Measurements from ENCODE around the gene CFAP54.

The CFAP54 gene

GRCh38 chr12:96590970-96591369, 101.6 kb downstream of the CFAP54 start:
- no peak for TF ChIP-seq POLR2AphosphoS5 (IDR thresholded peaks at IDR 0.05; ENCODE audit: low read depth, low read length)
- TF ChIP-seq REST (IDR thresholded peaks at IDR 0.05; ENCODE audit: insufficient read depth in 1 of 2, low read depth in 2 of 2, low read length in 2 of 2): no peak
- no peak for TF ChIP-seq SIN3A (IDR thresholded peaks at IDR 0.05; ENCODE audit: borderline replicate concordance, insufficient read depth, low read length)
- no peak for TF ChIP-seq TAF1 (IDR thresholded peaks at IDR 0.05; ENCODE audit: borderline replicate concordance, insufficient read depth, low read length)
- no peak for TF ChIP-seq FOXP2 (optimal IDR thresholded peaks at IDR 0.05; ENCODE audit: borderline replicate concordance, extremely low read depth, extremely low read length, insufficient read depth)

- TF ChIP-seq SIN3A (IDR thresholded peaks at IDR 0.05; ENCODE audit: borderline replicate concordance, insufficient read depth, low read length) (no peak), POLR2AphosphoS5 (IDR thresholded peaks at IDR 0.05; ENCODE audit: low read depth, low read length) (no peak), REST (IDR thresholded peaks at IDR 0.05; ENCODE audit: insufficient read depth in 1 of 2, low read depth in 2 of 2, low read length in 2 of 2) (no peak), TAF1 (IDR thresholded peaks at IDR 0.05; ENCODE audit: borderline replicate concordance, insufficient read depth, low read length) (no peak), FOXP2 (optimal IDR thresholded peaks at IDR 0.05; ENCODE audit: borderline replicate concordance, extremely low read depth, extremely low read length, insufficient read depth) (no peak)
Observed at GRCh38 chr12:96605684-96606083, 116.3 kb downstream of the CFAP54 start.

- TF ChIP-seq TAF1 (IDR thresholded peaks at IDR 0.05; ENCODE audit: borderline replicate concordance, insufficient read depth, low read length): no peak
- no peak for TF ChIP-seq SIN3A (IDR thresholded peaks at IDR 0.05; ENCODE audit: borderline replicate concordance, insufficient read depth, low read length)
- no peak for TF ChIP-seq POLR2AphosphoS5 (IDR thresholded peaks at IDR 0.05; ENCODE audit: low read depth, low read length)
- TF ChIP-seq FOXP2 (optimal IDR thresholded peaks at IDR 0.05; ENCODE audit: borderline replicate concordance, extremely low read depth, extremely low read length, insufficient read depth): no peak
- no peak for TF ChIP-seq REST (IDR thresholded peaks at IDR 0.05; ENCODE audit: insufficient read depth in 1 of 2, low read depth in 2 of 2, low read length in 2 of 2)
Observed at GRCh38 chr12:96606134-96606533, 116.8 kb downstream of the CFAP54 start.

- TF ChIP-seq SIN3A (IDR thresholded peaks at IDR 0.05; ENCODE audit: borderline replicate concordance, insufficient read depth, low read length): no peak
- TF ChIP-seq FOXP2 (optimal IDR thresholded peaks at IDR 0.05; ENCODE audit: borderline replicate concordance, extremely low read depth, extremely low read length, insufficient read depth): no peak
- no peak for TF ChIP-seq REST (IDR thresholded peaks at IDR 0.05; ENCODE audit: insufficient read depth in 1 of 2, low read depth in 2 of 2, low read length in 2 of 2)
- no peak for TF ChIP-seq TAF1 (IDR thresholded peaks at IDR 0.05; ENCODE audit: borderline replicate concordance, insufficient read depth, low read length)
- TF ChIP-seq POLR2AphosphoS5 (IDR thresholded peaks at IDR 0.05; ENCODE audit: low read depth, low read length): no peak
Observed at GRCh38 chr12:96606644-96607043, 117.3 kb downstream of the CFAP54 start.

GRCh38 chr12:96617178-96617577, 127.8 kb downstream of the CFAP54 start:
- TF ChIP-seq TAF1 (IDR thresholded peaks at IDR 0.05; ENCODE audit: borderline replicate concordance, insufficient read depth, low read length): no peak
- no peak for TF ChIP-seq POLR2AphosphoS5 (IDR thresholded peaks at IDR 0.05; ENCODE audit: low read depth, low read length)
- TF ChIP-seq REST (IDR thresholded peaks at IDR 0.05; ENCODE audit: insufficient read depth in 1 of 2, low read depth in 2 of 2, low read length in 2 of 2): no peak
- TF ChIP-seq SIN3A (IDR thresholded peaks at IDR 0.05; ENCODE audit: borderline replicate concordance, insufficient read depth, low read length): no peak
- TF ChIP-seq FOXP2 (optimal IDR thresholded peaks at IDR 0.05; ENCODE audit: borderline replicate concordance, extremely low read depth, extremely low read length, insufficient read depth): no peak
